DND-41 (cell line): ENCODE measurements around the gene DCPS.

Experiments
- ATAC-seq: fragments of 200-7000 bp; cut with Tn5 transposase; 3 replicates; pipeline ENCODE4 v1.9.1; 2021; ENCODE audit warnings: low read depth; ENCODE audit not compliant: insufficient read depth
- DNase-seq: peaks from one replicate; pipeline ENCODE4 v3.0.0-alpha.2; 2020
- H2AFZ ChIP-seq: 2 replicates; pipeline ENCODE4 v1.6.0; 2012; ENCODE audit warnings: low read depth, low read length
- H3K27ac ChIP-seq: 2 replicates; pipeline ENCODE4 v1.5.1; 2012; ENCODE audit warnings: low read length, inconsistent platforms
- H3K27me3 ChIP-seq: fragments of 200-600 bp; sonication (generic); 2 replicates; pipeline ENCODE4 v1.6.0; 2012; ENCODE audit warnings: low read length, mild to moderate bottlenecking, inconsistent platforms; ENCODE audit not compliant: insufficient read depth, poor library complexity
- H3K36me3 ChIP-seq: 2 replicates; pipeline ENCODE4 v1.5.1; 2012; ENCODE audit warnings: low read length, inconsistent platforms; ENCODE audit not compliant: insufficient read depth
- H3K4me1 ChIP-seq: 2 replicates; pipeline ENCODE4 v1.5.1; 2012; ENCODE audit warnings: mild to moderate bottlenecking, low read length; ENCODE audit not compliant: insufficient read depth
- H3K4me2 ChIP-seq: 2 replicates; pipeline ENCODE4 v1.6.0; 2012; ENCODE audit warnings: mild to moderate bottlenecking, moderate library complexity, low read length, inconsistent platforms; ENCODE audit not compliant: insufficient read depth
- H3K4me3 ChIP-seq, 2 experiments: fragments of 200-600 bp in 1 of 2; shearing (Covaris generic) in 1 of 2; 2 replicates each; pipeline ENCODE4 v1.5.1; 2012 to 2016; ENCODE audit warnings: inconsistent platforms in 2 of 2, low read length in 2 of 2, mild to moderate bottlenecking in 2 of 2, low read depth in 1 of 2, moderate library complexity in 1 of 2
- H3K79me2 ChIP-seq: 2 replicates; pipeline ENCODE4 v1.6.0; 2012; ENCODE audit warnings: low read length, inconsistent platforms; ENCODE audit not compliant: insufficient read depth
- H3K9ac ChIP-seq: 2 replicates; pipeline ENCODE4 v1.6.0; 2012; ENCODE audit warnings: low read depth, mild to moderate bottlenecking, inconsistent platforms, low read length, moderate library complexity
- H3K9me3 ChIP-seq: 2 replicates; pipeline ENCODE4 v1.5.1; 2012; ENCODE audit warnings: low read length, moderate library complexity, mild to moderate bottlenecking, inconsistent platforms; ENCODE audit not compliant: insufficient read depth, severe bottlenecking
- H4K20me1 ChIP-seq: 2 replicates; pipeline ENCODE4 v1.6.0; 2012; ENCODE audit warnings: low read length; ENCODE audit not compliant: insufficient read depth
- EZH2 ChIP-seq: IDR thresholded peaks from 3 replicates; pipeline ENCODE4 v1.6.1; 2012; ENCODE audit warnings: borderline replicate concordance, low read depth, mild to moderate bottlenecking, moderate library complexity, low read length, inconsistent platforms; ENCODE audit not compliant: severe bottlenecking
- TF ChIP-seq, protein P1 (sequence below): IDR thresholded peaks from 2 replicates; pipeline ENCODE4 v1.5.1; 2012; ENCODE audit warnings: borderline replicate concordance, low read length, moderate library complexity, mild to moderate bottlenecking; ENCODE audit not compliant: poor library complexity, severe bottlenecking; ENCODE audit errors: extremely low read depth

The DCPS gene

DNA sequence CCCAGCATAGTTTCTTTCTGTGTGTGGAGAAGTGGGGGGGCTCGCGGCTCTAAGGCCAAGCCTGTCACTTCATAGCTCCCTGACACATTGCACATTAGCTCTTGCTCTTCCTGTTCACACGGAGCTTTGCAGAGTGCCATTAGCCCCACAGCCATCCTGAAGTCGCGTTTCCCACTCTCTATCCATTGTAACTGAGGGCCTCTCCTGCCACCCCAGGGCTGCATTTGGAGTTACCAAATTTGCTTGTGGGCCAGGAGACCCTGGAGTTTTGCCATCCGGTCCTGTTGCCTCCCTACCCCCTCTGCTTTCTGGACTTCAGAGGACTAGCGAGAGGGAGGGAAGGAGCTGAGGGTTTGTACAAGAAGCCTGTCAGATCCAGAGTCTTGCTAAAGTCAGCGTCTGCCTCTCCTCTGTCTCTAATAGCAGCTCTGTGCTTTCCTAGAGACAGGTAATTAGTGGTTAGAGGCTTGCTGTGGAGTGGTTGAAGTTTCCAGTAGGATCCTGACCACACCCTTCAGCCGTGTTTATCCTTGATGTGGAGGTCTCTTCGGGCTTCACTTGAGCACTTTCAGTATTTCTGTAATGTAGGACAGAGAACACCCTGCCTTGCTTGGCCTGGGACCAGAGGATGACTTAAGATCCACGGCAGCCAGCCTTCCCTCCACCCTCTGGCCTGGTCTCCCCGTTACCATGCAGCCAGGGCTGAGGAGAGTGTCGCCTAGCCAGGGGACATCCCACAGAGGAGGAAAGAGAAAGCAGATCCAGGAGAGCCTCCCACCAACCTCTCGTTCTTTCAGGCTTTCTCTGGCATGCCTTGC lies 14.1 kb downstream of the DCPS start:
- H3K4me2 ChIP-seq = peak overlapping the region; percentile 85
- peak overlapping the region; percentile 67 for H3K9ac ChIP-seq
- peak; percentile 86 for DNase-seq
- peak; percentile 64 for ATAC-seq
- TF ChIP-seq, protein P1, sequence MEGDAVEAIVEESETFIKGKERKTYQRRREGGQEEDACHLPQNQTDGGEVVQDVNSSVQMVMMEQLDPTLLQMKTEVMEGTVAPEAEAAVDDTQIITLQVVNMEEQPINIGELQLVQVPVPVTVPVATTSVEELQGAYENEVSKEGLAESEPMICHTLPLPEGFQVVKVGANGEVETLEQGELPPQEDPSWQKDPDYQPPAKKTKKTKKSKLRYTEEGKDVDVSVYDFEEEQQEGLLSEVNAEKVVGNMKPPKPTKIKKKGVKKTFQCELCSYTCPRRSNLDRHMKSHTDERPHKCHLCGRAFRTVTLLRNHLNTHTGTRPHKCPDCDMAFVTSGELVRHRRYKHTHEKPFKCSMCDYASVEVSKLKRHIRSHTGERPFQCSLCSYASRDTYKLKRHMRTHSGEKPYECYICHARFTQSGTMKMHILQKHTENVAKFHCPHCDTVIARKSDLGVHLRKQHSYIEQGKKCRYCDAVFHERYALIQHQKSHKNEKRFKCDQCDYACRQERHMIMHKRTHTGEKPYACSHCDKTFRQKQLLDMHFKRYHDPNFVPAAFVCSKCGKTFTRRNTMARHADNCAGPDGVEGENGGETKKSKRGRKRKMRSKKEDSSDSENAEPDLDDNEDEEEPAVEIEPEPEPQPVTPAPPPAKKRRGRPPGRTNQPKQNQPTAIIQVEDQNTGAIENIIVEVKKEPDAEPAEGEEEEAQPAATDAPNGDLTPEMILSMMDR = no peak
- TF ChIP-seq EZH2 = no peak
- H3K79me2 ChIP-seq = peaks cover 21% of the 10 kb centered on the region
- peaks cover 3% of the 10 kb centered on the region; the same call in 1 of the 2 replicates for H3K36me3 ChIP-seq
- peaks cover 44% of the 10 kb centered on the region for H3K4me1 ChIP-seq
- H3K27ac ChIP-seq = peak overlapping the region; percentile 95
- H3K4me3 ChIP-seq = peak overlapping the region in 1 of 2 experiments; percentile 51; a peak in 2 of 4 replicates
- H4K20me1 ChIP-seq = no peaks in the 10 kb centered on the region
- H3K9me3 ChIP-seq = no peaks in the 10 kb centered on the region
- peak overlapping the region; percentile 72 for H2AFZ ChIP-seq
- no peaks in the 10 kb centered on the region for H3K27me3 ChIP-seq

DNA sequence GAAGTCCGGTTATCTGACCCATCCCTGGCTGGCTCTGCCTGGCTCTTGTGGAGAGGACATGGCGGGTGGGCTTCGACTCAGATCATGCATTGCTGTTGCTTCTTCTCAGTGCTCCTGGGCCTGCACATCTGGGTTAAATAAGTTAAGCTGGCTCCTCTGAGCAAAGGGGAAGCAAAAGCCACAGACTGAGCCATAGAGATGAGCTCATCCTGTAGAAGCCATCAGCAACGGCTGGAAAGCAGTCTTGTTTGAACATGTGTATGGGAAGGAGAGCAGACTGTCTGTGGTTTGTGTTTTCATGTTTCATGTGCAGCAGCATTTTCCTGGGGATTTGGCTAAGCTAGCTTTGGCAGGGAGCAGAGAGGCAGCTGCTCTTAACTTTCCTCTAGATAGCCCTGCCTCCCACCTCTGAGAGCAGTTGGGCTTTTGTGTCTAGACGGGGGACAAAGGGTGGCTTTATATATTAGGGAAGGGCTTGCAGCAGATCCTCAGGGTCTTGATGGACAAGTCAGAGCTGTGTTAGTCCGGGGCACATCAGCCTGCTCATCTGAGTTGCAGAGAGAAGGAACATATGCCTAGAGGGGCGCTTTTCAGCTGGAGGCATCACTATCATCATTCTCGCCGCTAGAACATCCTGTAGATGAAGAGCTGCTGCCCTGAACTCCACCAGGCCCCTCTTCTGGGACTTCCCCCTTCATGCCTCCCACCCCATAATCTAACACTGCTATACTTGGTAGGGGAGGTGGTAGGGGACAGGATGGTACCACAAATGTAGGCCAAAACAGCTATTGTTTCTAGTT lies 14.9 kb downstream of the DCPS start:
- H3K36me3 ChIP-seq = peaks cover 3% of the 10 kb centered on the region; the same call in 1 of the 2 replicates
- peak overlapping the region in 1 of 2 experiments; percentile 51; a peak in 2 of 4 replicates for H3K4me3 ChIP-seq
- ATAC-seq = peak; percentile 87
- no peaks in the 10 kb centered on the region for H3K9me3 ChIP-seq
- no peaks in the 10 kb centered on the region for H4K20me1 ChIP-seq
- H3K79me2 ChIP-seq = peaks cover 21% of the 10 kb centered on the region
- H3K4me1 ChIP-seq = peaks cover 44% of the 10 kb centered on the region
- H2AFZ ChIP-seq = peak overlapping the region; percentile 72
- H3K27ac ChIP-seq = peak overlapping the region; percentile 95
- no peak for TF ChIP-seq EZH2
- TF ChIP-seq, protein P1 = peak; percentile 27
- DNase-seq = peak; percentile 89
- peak overlapping the region; percentile 85 for H3K4me2 ChIP-seq
- peak overlapping the region; percentile 67 for H3K9ac ChIP-seq
- H3K27me3 ChIP-seq = no peaks in the 10 kb centered on the region

DNA sequence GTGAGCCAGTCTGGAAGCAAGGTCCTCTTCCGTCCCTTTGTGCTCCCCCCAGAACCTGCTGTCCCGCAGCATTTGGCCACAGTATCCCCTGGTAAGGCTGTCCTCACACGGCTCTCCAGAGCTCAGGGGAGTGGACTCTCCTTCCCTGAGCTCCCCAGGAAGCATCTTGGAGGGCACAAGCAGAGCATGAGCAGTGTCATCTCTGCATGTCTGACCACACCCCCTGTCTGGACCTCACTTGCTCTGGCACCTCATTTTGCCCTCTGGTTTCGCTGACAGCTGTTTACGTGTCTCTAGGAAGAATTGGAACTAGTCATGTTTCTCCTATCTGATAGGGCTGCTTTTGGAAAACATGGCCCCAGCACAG lies 15.5 kb downstream of the DCPS start:
- DNase-seq (no peak), ATAC-seq (no peak)
- H3K79me2 ChIP-seq = peaks cover 21% of the 10 kb centered on the region
- H4K20me1 ChIP-seq = no peaks in the 10 kb centered on the region
- H3K36me3 ChIP-seq = no peaks in the 10 kb centered on the region
- no peaks in the 10 kb centered on the region for H3K9me3 ChIP-seq
- TF ChIP-seq, protein P1 = no peak
- no peak for TF ChIP-seq EZH2
- peak overlapping the region; percentile 72 for H2AFZ ChIP-seq
- H3K4me2 ChIP-seq = peak overlapping the region; percentile 85
- H3K9ac ChIP-seq = peak overlapping the region; percentile 67
- peak overlapping the region in 1 of 2 experiments; percentile 51; a peak in 2 of 4 replicates for H3K4me3 ChIP-seq
- peaks cover 44% of the 10 kb centered on the region for H3K4me1 ChIP-seq
- peak overlapping the region; percentile 95 for H3K27ac ChIP-seq
- no peaks in the 10 kb centered on the region for H3K27me3 ChIP-seq
